ENCODE measurements around the gene KIAA1328.

DNA sequence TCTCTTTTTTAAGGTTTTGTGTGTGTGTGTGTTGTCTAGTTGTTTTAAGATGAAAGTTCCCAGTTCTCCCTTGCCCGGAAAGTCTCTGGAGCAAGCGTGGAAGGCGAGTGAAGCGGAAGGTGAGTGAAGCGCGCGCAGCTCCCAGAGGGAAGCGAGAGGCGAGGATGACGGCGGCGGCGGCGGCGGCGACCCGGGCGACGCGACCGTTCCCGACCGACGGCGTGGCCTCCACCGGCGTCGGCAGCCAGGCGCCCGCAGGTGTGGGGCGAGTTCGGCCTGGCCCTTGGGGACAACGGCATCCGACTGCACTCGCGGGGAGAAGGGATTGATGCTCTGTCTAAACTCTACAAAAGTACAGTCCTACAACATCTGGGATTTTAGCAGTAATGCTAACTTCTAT, 414.8 kb downstream of the KIAA1328 start:
- TF ChIP-seq, protein P1, sequence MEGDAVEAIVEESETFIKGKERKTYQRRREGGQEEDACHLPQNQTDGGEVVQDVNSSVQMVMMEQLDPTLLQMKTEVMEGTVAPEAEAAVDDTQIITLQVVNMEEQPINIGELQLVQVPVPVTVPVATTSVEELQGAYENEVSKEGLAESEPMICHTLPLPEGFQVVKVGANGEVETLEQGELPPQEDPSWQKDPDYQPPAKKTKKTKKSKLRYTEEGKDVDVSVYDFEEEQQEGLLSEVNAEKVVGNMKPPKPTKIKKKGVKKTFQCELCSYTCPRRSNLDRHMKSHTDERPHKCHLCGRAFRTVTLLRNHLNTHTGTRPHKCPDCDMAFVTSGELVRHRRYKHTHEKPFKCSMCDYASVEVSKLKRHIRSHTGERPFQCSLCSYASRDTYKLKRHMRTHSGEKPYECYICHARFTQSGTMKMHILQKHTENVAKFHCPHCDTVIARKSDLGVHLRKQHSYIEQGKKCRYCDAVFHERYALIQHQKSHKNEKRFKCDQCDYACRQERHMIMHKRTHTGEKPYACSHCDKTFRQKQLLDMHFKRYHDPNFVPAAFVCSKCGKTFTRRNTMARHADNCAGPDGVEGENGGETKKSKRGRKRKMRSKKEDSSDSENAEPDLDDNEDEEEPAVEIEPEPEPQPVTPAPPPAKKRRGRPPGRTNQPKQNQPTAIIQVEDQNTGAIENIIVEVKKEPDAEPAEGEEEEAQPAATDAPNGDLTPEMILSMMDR (IDR thresholded peaks at IDR 0.05), result no peak
- TF ChIP-seq POLR2A (IDR thresholded peaks at IDR 0.05), result no peak
